Keratinocyte (primary cell): Measurements from ENCODE around the gene GBGT1.

ENCODE experiments used
- EZH2 ChIP-seq: IDR thresholded peaks from one replicate; pipeline ENCODE4 v1.6.1; 2012; ENCODE audit warnings: inconsistent platforms, mild to moderate bottlenecking, low read length, moderate library complexity
- TF ChIP-seq, protein P1 (sequence below), 3 experiments: IDR thresholded peaks in 1 of 3; conservative IDR thresholded peaks in 1 of 3; optimal IDR thresholded peaks in 1 of 3; 2 replicates in 2 of 3; 3 replicates in 1 of 3; pipeline versions ENCODE3 to v1.5.1; 2011; ENCODE audit warnings: low read length in 3 of 3, mild to moderate bottlenecking in 3 of 3, moderate library complexity in 2 of 3, control low read depth in 1 of 3, inconsistent platforms in 1 of 3; ENCODE audit not compliant: insufficient read depth in 2 of 3; ENCODE audit errors: extremely low read depth in 1 of 3

DNA sequence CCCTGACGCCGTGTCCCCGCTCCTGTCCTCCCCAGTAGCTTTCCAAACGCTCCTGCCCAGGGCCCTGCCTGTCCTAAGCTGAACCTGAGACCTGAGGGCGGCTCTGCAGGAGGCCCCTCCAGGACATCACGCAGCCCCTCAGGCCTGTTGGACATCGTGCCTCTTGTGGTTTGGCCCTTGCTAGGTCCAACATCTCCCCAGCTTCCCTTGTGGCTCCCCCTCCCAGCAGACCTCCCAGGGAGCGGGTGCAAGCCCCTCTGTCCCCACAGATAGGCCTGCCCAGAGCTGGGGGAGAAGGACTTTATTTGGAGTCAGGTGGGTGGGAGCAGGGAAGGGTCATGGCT, 41.3 kb upstream of the GBGT1 start:
- TF ChIP-seq, protein P1, sequence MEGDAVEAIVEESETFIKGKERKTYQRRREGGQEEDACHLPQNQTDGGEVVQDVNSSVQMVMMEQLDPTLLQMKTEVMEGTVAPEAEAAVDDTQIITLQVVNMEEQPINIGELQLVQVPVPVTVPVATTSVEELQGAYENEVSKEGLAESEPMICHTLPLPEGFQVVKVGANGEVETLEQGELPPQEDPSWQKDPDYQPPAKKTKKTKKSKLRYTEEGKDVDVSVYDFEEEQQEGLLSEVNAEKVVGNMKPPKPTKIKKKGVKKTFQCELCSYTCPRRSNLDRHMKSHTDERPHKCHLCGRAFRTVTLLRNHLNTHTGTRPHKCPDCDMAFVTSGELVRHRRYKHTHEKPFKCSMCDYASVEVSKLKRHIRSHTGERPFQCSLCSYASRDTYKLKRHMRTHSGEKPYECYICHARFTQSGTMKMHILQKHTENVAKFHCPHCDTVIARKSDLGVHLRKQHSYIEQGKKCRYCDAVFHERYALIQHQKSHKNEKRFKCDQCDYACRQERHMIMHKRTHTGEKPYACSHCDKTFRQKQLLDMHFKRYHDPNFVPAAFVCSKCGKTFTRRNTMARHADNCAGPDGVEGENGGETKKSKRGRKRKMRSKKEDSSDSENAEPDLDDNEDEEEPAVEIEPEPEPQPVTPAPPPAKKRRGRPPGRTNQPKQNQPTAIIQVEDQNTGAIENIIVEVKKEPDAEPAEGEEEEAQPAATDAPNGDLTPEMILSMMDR (optimal IDR thresholded peaks at IDR 0.05 in 1 of 3, IDR thresholded peaks at IDR 0.05 in 1 of 3, conservative IDR thresholded peaks at IDR 0.05 in 1 of 3; ENCODE audit: extremely low read depth in 1 of 3, insufficient read depth in 2 of 3, low read length in 3 of 3) = no peak
- TF ChIP-seq EZH2 = no peak
